Activated CD8-positive, alpha-beta memory T cell treated with anti-CD3 and anti-CD28 coated beads, Interleukin-2, amount 50 U/mL, for 24 hours (primary cell): ENCODE measurements around the gene RADIL.
"Not testable (repeated sequence)": the region's sequence is repeated elsewhere in the genome, so short reads cannot be mapped to it uniquely, and the experiment has no call there.

ENCODE experiments used
- DNase-seq: peaks from one replicate; pipeline ENCODE4 v3.0.0-alpha.2; 2020; ENCODE audit errors: extremely low read depth

Gene RADIL

GRCh38 chr7:4883372-4884144, at the start of gene RADIL:
Gene RADIL (minus strand): TSS chr7:4883716. CDS start chr7:4878139, 5,577 bp downstream.
- peak; percentile 76 for DNase-seq

GRCh38 chr7:4931943-4932342, 48.4 kb upstream of the RADIL start:
- DNase-seq = no peak

GRCh38 chr7:4929005-4929404, 45.5 kb upstream of the RADIL start:
- DNase-seq = no peak

GRCh38 chr7:4928445-4928844, 44.9 kb upstream of the RADIL start:
- no peak for DNase-seq

GRCh38 chr7:4919969-4920766, 36.7 kb upstream of the RADIL start:
- DNase-seq = no peak

- no peak for DNase-seq
Measured at GRCh38 chr7:4916113-4916512, 32.6 kb upstream of the RADIL start.

- no peak for DNase-seq
Measured at GRCh38 chr7:4911111-4911828, 27.8 kb upstream of the RADIL start.

- DNase-seq = no peak
Measured at GRCh38 chr7:4906682-4907081, 23.2 kb upstream of the RADIL start.

GRCh38 chr7:4905171-4905570, 21.7 kb upstream of the RADIL start:
- no peak for DNase-seq

GRCh38 chr7:4904346-4904745, 20.8 kb upstream of the RADIL start:
- DNase-seq = no peak

- DNase-seq = no peak
Measured at GRCh38 chr7:4895766-4896165, 12.2 kb upstream of the RADIL start.

- no peak for DNase-seq
Measured at GRCh38 chr7:4894482-4894881, 11.0 kb upstream of the RADIL start.

- no peak for DNase-seq
Measured at GRCh38 chr7:4893929-4894475, 10.5 kb upstream of the RADIL start.

GRCh38 chr7:4893188-4893587, 9.7 kb upstream of the RADIL start:
- DNase-seq = not testable (repeated sequence)

GRCh38 chr7:4891522-4891921, 8.0 kb upstream of the RADIL start:
- not testable (repeated sequence) for DNase-seq

- no peak for DNase-seq
Measured at GRCh38 chr7:4889682-4890081, 6.2 kb upstream of the RADIL start.

- DNase-seq = no peak
Measured at GRCh38 chr7:4888161-4888560, 4.6 kb upstream of the RADIL start.

GRCh38 chr7:4886671-4887070, 3.2 kb upstream of the RADIL start:
- no peak for DNase-seq

- DNase-seq = no peak
Measured at GRCh38 chr7:4885317-4885807, 1.8 kb upstream of the RADIL start.

- DNase-seq = no peak
Measured at GRCh38 chr7:4884164-4884563, 648 bp upstream of the RADIL start.

GRCh38 chr7:4883033-4883371, 514 bp downstream of the RADIL start:
- no peak for DNase-seq
